Bronchial epithelial cell (primary cell): Measurements from ENCODE around the gene REPS2. TPM values are rescaled to one million over a fixed set of nuclear protein-coding genes. Genes with fewer than 3 reads are reported as not detected.

ENCODE experiments used
- DNase-seq: peaks from one replicate; pipeline ENCODE4 v3.0.0-alpha.2; 2010; ENCODE audit warnings: low read depth
- FAIRE-seq: peaks from 2 replicates; lab custom pipeline; 2011; peaks lifted over from hg19 to GRCh38; lab: Jason Lieb, UNC
- H3K27me3 ChIP-seq: 2 replicates; pipeline ENCODE4 v1.5.1; 2011; ENCODE audit warnings: low read length; ENCODE audit not compliant: control insufficient read depth, insufficient read depth
- H3K36me3 ChIP-seq: 2 replicates; pipeline ENCODE4 v1.5.1; 2011; ENCODE audit warnings: low read length; ENCODE audit not compliant: control insufficient read depth, insufficient read depth
- H3K4me3 ChIP-seq: 2 replicates; pipeline ENCODE4 v1.5.1; 2011; ENCODE audit warnings: mild to moderate bottlenecking, low read depth, low read length, control low read depth
- total RNA-seq: library from RNA; depleted of rRNA; stranded (reverse); fragments of >200 nt; gene quantifications from 2 replicates; pipeline ENCODE4 v1.2.1, GENCODE V29; 2014
- TF ChIP-seq, protein P1 (sequence below): IDR thresholded peaks from 2 replicates; pipeline ENCODE4 v1.5.1; 2011; ENCODE audit warnings: mild to moderate bottlenecking, moderate library complexity, low read length, control low read depth, inconsistent platforms; ENCODE audit not compliant: insufficient read depth, severe bottlenecking

REPS2 gene
- total RNA-seq, 1 donor from 2014 or later, result 0.79 TPM

GRCh38 chrX:17183566-17183965 is 237.1 kb downstream of the REPS2 start:
- no peaks in the 10 kb centered on the region for H3K36me3 ChIP-seq
- DNase-seq (no peak), FAIRE-seq (no peak)
- H3K27me3 ChIP-seq, result no peaks in the 10 kb centered on the region
- H3K4me3 ChIP-seq, result no peak overlapping the region
- TF ChIP-seq, protein P1, sequence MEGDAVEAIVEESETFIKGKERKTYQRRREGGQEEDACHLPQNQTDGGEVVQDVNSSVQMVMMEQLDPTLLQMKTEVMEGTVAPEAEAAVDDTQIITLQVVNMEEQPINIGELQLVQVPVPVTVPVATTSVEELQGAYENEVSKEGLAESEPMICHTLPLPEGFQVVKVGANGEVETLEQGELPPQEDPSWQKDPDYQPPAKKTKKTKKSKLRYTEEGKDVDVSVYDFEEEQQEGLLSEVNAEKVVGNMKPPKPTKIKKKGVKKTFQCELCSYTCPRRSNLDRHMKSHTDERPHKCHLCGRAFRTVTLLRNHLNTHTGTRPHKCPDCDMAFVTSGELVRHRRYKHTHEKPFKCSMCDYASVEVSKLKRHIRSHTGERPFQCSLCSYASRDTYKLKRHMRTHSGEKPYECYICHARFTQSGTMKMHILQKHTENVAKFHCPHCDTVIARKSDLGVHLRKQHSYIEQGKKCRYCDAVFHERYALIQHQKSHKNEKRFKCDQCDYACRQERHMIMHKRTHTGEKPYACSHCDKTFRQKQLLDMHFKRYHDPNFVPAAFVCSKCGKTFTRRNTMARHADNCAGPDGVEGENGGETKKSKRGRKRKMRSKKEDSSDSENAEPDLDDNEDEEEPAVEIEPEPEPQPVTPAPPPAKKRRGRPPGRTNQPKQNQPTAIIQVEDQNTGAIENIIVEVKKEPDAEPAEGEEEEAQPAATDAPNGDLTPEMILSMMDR, result no peak

- Histone ChIP-seq H3K4me3 (no peak overlapping the region), H3K27me3 (no peaks in the 10 kb centered on the region), H3K36me3 (no peaks in the 10 kb centered on the region)
- TF ChIP-seq, protein P1, result no peak
- no peak for DNase-seq
- FAIRE-seq, result no peak
Observed at GRCh38 chrX:17185431-17185830, 239.0 kb downstream of the REPS2 start.

GRCh38 chrX:17187136-17187756 is 240.8 kb downstream of the REPS2 start:
- DNase-seq (no peak), FAIRE-seq (no peak)
- H3K36me3 ChIP-seq, result no peaks in the 10 kb centered on the region
- TF ChIP-seq, protein P1, result no peak
- no peaks in the 10 kb centered on the region for H3K27me3 ChIP-seq
- H3K4me3 ChIP-seq, result no peak overlapping the region

DNA sequence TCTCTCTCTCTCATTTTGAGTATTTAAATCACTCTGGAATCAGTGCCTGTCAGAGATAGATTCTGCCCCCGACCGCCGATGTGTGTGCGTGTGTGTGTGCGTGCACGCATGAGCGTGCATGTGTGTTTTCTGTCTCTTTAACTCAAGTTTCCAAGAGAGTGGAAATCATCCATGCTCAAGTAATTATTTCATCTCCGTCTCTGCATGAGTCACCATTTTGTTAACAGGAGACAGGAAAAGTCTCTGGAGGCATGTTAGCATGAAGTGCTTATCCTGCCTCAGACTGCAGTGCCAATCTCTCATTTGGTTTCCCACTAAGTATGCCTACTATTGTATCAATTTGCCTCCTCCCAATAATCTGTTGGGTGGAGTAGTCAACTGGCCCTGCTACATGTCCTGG is 245.6 kb downstream of the REPS2 start:
- Histone ChIP-seq H3K4me3 (no peak overlapping the region), H3K36me3 (no peaks in the 10 kb centered on the region), H3K27me3 (no peaks in the 10 kb centered on the region)
- TF ChIP-seq, protein P1, result no peak
- no peak for DNase-seq
- FAIRE-seq, result no peak

Other genes starting within 250 kb of the REPS2 start
- gene CTPS2, start 234.0 kb upstream of the REPS2 start, total RNA-seq, result 5.8 and 7.6 TPM in 2 replicates
- 21.1 and 37.6 TPM in 2 replicates for gene SYAP1, start 227.0 kb upstream of the REPS2 start, total RNA-seq
- 7.6 and 11.6 TPM in 2 replicates for gene TXLNG, start 160.2 kb upstream of the REPS2 start, total RNA-seq
- 77.4 and 112 TPM in 2 replicates for gene RBBP7, start 76.3 kb upstream of the REPS2 start, total RNA-seq